HG03196 (cell line): Measurements from ENCODE around the gene MTFR1L.

ENCODE experiments used
- ATAC-seq: cut with Tn5 transposase; IDR thresholded peaks from one replicate; pipeline ENCODE4 v1.9.1; 2021; ENCODE audit not compliant: unreplicated experiment

MTFR1L gene

GRCh38 chr1:25875856-25876692 lies 56.3 kb downstream of the MTFR1L start:
- no peak for ATAC-seq

- no peak for ATAC-seq
These were observed 56.9 kb downstream of the MTFR1L start for GRCh38 chr1:25876693-25877077.

DNA sequence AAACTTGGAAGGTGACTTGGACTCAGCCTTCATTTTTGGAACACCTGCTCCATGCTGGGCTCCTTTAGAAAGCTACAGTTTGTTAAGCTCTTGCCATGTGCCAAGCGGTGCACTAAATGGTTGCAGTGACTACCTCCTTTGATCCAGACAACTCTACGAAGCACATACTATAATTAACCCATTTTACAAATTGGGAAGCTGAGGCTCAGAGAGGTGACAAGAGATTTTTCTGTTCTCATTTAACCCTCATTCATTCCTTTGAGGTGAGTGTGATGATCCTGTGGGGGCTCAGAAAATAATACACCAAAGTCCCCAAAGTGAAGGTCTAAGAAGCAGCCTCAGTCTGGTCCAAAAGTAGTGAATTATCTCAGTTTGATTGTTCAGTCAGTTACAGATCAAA lies 57.4 kb downstream of the MTFR1L start:
- ATAC-seq = no peak

DNA sequence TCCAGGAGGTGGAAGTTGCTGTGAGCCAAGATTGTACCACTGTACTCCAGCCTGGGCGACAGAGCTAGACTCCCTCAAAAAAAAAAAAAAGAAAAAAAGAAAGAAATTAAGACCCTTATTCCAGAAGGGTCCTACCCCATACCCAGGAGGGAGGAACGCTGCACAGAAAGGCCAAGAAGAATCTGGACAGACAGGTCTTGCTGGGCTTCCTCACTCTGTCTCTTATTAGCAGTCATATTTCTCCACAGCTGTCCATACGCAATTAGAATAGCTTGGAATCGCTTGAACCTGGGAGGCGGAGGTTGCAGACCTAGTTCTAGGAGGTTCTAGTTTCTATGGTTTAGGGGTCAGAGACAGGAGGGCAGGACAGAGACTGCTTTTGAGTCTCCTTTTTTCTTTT lies 58.9 kb downstream of the MTFR1L start:
- no peak for ATAC-seq

DNA sequence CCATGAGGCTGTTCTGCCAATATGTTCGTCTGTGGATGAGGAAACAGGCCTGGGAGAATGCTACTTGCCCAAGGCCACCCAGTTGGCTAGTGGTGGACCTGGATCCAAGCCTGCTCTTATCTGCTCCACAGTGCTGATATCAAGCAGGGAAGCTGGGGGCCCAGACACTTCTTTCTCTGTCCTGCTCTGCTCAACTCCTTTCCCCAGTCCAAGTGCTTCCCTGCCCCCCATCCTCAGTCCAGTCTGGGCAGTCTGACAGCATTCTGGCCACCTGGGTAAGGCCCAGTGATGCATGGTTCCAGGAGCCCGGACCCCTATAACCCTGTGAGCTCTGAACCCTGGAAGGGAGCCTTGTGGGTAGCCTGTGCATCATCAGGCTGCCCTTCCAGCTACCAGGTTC lies 59.9 kb downstream of the MTFR1L start:
- no peak for ATAC-seq

DNA sequence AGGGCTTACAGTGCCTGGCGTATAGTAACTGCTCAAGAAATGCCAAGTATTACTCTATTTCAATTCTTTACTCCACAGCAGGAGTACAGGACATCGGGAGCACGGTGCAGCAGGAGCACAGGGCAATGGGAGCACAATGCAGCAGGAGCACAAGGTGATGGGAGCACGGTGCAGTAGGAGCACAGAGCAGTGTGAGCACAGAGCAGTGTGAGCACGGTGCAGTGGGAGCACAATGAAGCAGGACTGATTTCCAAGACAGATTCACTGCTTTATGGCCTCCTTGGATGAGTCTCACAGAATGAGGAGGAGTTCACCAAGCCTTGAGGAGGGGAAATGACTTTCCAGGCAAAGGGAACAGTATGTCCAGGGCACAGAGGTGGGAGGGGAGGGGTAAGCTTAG lies 60.8 kb downstream of the MTFR1L start:
- no peak for ATAC-seq

- no peak for ATAC-seq
These were observed 61.5 kb downstream of the MTFR1L start for GRCh38 chr1:25881266-25881665.
